ENCODE data around the gene SLC7A6OS. TPM values are rescaled to one million over a fixed set of nuclear protein-coding genes. Genes with fewer than 3 reads are reported as not detected.

The SLC7A6OS gene
- total and polyA plus RNA-seq, 2 experiments from 2014 or later = 16.4 to 17.9 TPM

DNA sequence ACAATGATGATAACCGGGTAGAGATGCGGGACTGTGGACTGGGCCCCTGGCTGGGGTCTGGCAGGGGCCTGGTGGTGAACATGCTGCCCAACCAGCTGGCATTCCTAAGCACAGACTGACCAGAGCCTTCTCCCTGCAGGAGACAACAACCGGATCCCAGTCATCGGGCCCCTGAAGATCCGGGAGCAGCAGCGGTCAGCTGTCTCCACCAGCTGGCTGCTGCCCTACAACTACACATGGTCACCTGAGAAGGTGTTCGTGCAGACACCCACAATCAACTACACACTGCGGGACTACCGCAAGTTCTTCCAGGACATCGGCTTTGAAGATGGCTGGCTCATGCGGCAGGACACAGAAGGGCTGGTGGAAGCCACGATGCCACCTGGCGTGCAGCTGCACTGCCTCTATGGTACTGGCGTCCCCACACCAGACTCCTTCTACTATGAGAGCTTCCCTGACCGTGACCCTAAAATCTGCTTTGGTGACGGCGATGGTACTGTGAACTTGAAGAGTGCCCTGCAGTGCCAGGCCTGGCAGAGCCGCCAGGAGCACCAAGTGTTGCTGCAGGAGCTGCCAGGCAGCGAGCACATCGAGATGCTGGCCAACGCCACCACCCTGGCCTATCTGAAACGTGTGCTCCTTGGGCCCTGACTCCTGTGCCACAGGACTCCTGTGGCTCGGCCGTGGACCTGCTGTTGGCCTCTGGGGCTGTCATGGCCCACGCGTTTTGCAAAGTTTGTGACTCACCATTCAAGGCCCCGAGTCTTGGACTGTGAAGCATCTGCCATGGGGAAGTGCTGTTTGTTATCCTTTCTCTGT, 51.5 kb downstream of the SLC7A6OS start:
- no peaks in the 10 kb centered on the region for H3K9me2 ChIP-seq (ENCODE audit: insufficient read depth)
- H3K4me1 Mint-ChIP-seq = no peaks in the 10 kb centered on the region; the same call in 1 of the 3 replicates
- H3K27me3 Mint-ChIP-seq (ENCODE audit: insufficient read depth, low read depth, poor library complexity) = peaks cover 20% of the 10 kb centered on the region
- H3K9me3 Mint-ChIP-seq = no peaks in the 10 kb centered on the region
- H3K4me3 Mint-ChIP-seq = no peak overlapping the region
- H3K36me3 Mint-ChIP-seq (ENCODE audit: low read depth) = no peaks in the 10 kb centered on the region; the same call in 2 of the 3 replicates
- ATAC-seq (no peak), DNase-seq (ENCODE audit: low spot score) (no peak)
- no peak overlapping the region for H3K27ac ChIP-seq (ENCODE audit: low read depth)
- H3K27me3 ChIP-seq (ENCODE audit: insufficient read depth) = no peaks in the 10 kb centered on the region
- H3F3A ChIP-seq (replicated peaks; ENCODE audit: low read depth) = 0 out of 2 replicates have a peak, but pooled peaks cover 3% of the 10 kb centered on the region
- TF ChIP-seq ZNF331 (CRISPR knock-in tag; IDR thresholded peaks at IDR 0.05; ENCODE audit: low read depth) (no peak), POLR2AphosphoS5 (IDR thresholded peaks at IDR 0.05; ENCODE audit: low read depth) (no peak), EZH2 (IDR thresholded peaks at IDR 0.05; ENCODE audit: low read depth, unreplicated experiment) (no peak), EZH2phosphoT487 (IDR thresholded peaks at IDR 0.05; ENCODE audit: unreplicated experiment) (no peak), ZNF114 (CRISPR knock-in tag; IDR thresholded peaks at IDR 0.05) (no peak), STAT1 (IDR thresholded peaks at IDR 0.05; ENCODE audit: unreplicated experiment) (no peak), ETS1 (IDR thresholded peaks at IDR 0.05) (no peak), NANOG (IDR thresholded peaks at IDR 0.05; ENCODE audit: borderline replicate concordance) (no peak), CTCF (conservative IDR thresholded peaks at IDR 0.05; ENCODE audit: low read depth in 2 of 2) (no peak), CREB1 (CRISPR knock-in tag; IDR thresholded peaks at IDR 0.05; ENCODE audit: low read depth) (no peak), ZNF462 (CRISPR knock-in tag; IDR thresholded peaks at IDR 0.05) (no peak)
- no peak overlapping the region for H3K4me2 ChIP-seq
- no peaks in the 10 kb centered on the region for H3K36me3 ChIP-seq (ENCODE audit: insufficient read depth)
- no peaks in the 10 kb centered on the region; the same call in 1 of the 2 replicates for H4K20me1 ChIP-seq (replicated peaks; ENCODE audit: insufficient read depth)
- no peaks in the 10 kb centered on the region for H3K79me2 ChIP-seq (replicated peaks; ENCODE audit: insufficient read depth)
- H3K4me1 ChIP-seq (ENCODE audit: insufficient read depth) = no peaks in the 10 kb centered on the region
- H3K27ac Mint-ChIP-seq = no peak overlapping the region
- no peak overlapping the region for H3K4me3 ChIP-seq
- H2AFZ ChIP-seq = no peak overlapping the region
